HepG2 (cell line): Measurements from ENCODE around the gene RNASE13. TPM values are rescaled to one million over a fixed set of nuclear protein-coding genes. Genes with fewer than 3 reads are reported as not detected.

Experiments
- ARID5B ChIP-seq: IDR thresholded peaks from 2 replicates; pipeline ENCODE4 v1.4.0; 2020; ENCODE audit warnings: mild to moderate bottlenecking, missing genetic modification reagents
- ARNT ChIP-seq: fragments of 450-650 bp; IDR thresholded peaks from 2 replicates; pipeline ENCODE4 v1.6.1; 2017
- FIP1L1 ChIP-seq: fragments of 200-400 bp; formaldehyde crosslinking; IDR thresholded peaks from 2 replicates; pipeline ENCODE4 v1.6.1; 2018; ENCODE audit warnings: low read depth, mild to moderate bottlenecking, low read length, moderate library complexity, borderline replicate concordance; ENCODE audit not compliant: insufficient read depth
- HDAC2 ChIP-seq: sonication (generic); formaldehyde crosslinking; IDR thresholded peaks from 2 replicates; pipeline ENCODE4 v1.4.0; 2020; ENCODE audit warnings: missing genetic modification reagents
- ISL2 ChIP-seq: sonication (generic); formaldehyde crosslinking; IDR thresholded peaks from 2 replicates; pipeline ENCODE4 v1.5.0; 2020; ENCODE audit warnings: missing genetic modification reagents
- LCORL ChIP-seq, 2 experiments: fragments of 450-650 bp in 1 of 2; sonication (generic) in 1 of 2; formaldehyde crosslinking in 1 of 2; IDR thresholded peaks; 2 replicates each; pipeline versions ENCODE4 v1.5.0 to v1.6.1; 2017 to 2020; ENCODE audit warnings: antibody characterized with exemption in 1 of 2, missing genetic modification reagents in 1 of 2
- NAIF1 ChIP-seq: sonication (generic); formaldehyde crosslinking; IDR thresholded peaks from 2 replicates; pipeline ENCODE4 v1.5.0; 2020; ENCODE audit warnings: mild to moderate bottlenecking, missing genetic modification reagents, borderline replicate concordance
- PCBP1 ChIP-seq: fragments of 200-400 bp; formaldehyde crosslinking; IDR thresholded peaks from 2 replicates; pipeline ENCODE4 v1.6.1; 2017; ENCODE audit warnings: mild to moderate bottlenecking, low read depth, low read length, borderline replicate concordance
- PREB ChIP-seq: sonication (generic); formaldehyde crosslinking; IDR thresholded peaks from 2 replicates; pipeline ENCODE4 v1.4.0; 2020; ENCODE audit warnings: missing genetic modification reagents
- SIX1 ChIP-seq: sonication (generic); formaldehyde crosslinking; IDR thresholded peaks from 2 replicates; pipeline ENCODE4 v1.4.0; 2020; ENCODE audit warnings: missing genetic modification reagents, borderline replicate concordance
- SRY ChIP-seq: sonication (generic); formaldehyde crosslinking; IDR thresholded peaks from 2 replicates; pipeline ENCODE4 v1.8.0; 2022; ENCODE audit warnings: mild to moderate bottlenecking, missing genetic modification reagents
- TFAP4 ChIP-seq: sonication (generic); IDR thresholded peaks from 2 replicates; pipeline ENCODE4 v1.6.1; 2016; ENCODE audit warnings: low read depth, borderline replicate concordance
- TFDP2 ChIP-seq: sonication (generic); formaldehyde crosslinking; IDR thresholded peaks from 2 replicates; pipeline ENCODE4 v1.4.0; 2020; ENCODE audit warnings: missing genetic modification reagents
- ZBTB3 ChIP-seq: sonication (generic); formaldehyde crosslinking; IDR thresholded peaks from 2 replicates; pipeline ENCODE4 v1.4.0; 2020; ENCODE audit warnings: low read depth, mild to moderate bottlenecking, moderate library complexity, missing genetic modification reagents, borderline replicate concordance
- ZNF224 ChIP-seq: sonication (generic); formaldehyde crosslinking; IDR thresholded peaks from 2 replicates; pipeline ENCODE4 v1.5.0; 2020; ENCODE audit warnings: mild to moderate bottlenecking, missing genetic modification reagents
- ZNF281 ChIP-seq: sonication (generic); formaldehyde crosslinking; IDR thresholded peaks from 2 replicates; pipeline ENCODE4 v1.4.0; 2020; ENCODE audit warnings: missing genetic modification reagents, borderline replicate concordance
- ZNF331 ChIP-seq: sonication (generic); formaldehyde crosslinking; IDR thresholded peaks from 2 replicates; pipeline ENCODE4 v1.4.0; 2020; ENCODE audit warnings: missing genetic modification reagents
- ZNF644 ChIP-seq: IDR thresholded peaks from 2 replicates; pipeline ENCODE4 v1.6.1; 2016; ENCODE audit warnings: low read depth
- ZNF784 ChIP-seq: sonication (generic); formaldehyde crosslinking; IDR thresholded peaks from 2 replicates; pipeline ENCODE4 v1.5.1; 2020; ENCODE audit warnings: missing genetic modification reagents, mild to moderate bottlenecking, borderline replicate concordance
- polyA plus RNA-seq, 8 experiments: library from polyadenylated mRNA; depleted of rRNA in 3 of 8; stranded (reverse) in 7 of 8; unstranded in 1 of 8; fragments of >200 nt; fragmentation: Illumina TruSeq in 4 of 8; extraction: Trizol in 4 of 8; gene quantifications; 2 replicates each; pipeline versions ENCODE4 v1.2.1 to v1.2.3, GENCODE V29; 2011 to 2016; ENCODE audit warnings: low read depth in 4 of 8, missing spikeins in 1 of 8, mixed read lengths in 1 of 8; ENCODE audit not compliant: insufficient read depth in 1 of 8
- total RNA-seq, 5 experiments: library from RNA; depleted of rRNA; stranded (reverse); fragments of >200 nt; fragmentation: Illumina TruSeq; extraction: Trizol; gene quantifications; 2 replicates each; pipeline ENCODE4 v1.2.3, GENCODE V29; 2016; ENCODE audit warnings: low read depth in 1 of 5

RNASE13 gene
- total and polyA plus RNA-seq, 2 of the 13 experiments (the other 11 are each of a cell fraction or from before 2014, with no cell fraction given) = 1.0 TPM; not detected in 1

- TF ChIP-seq ZNF281 (CRISPR knock-in tag) = no peak; the same call in 1 of the 2 replicates
- no peak for TF ChIP-seq ISL2 (CRISPR knock-in tag)
- no peak for TF ChIP-seq TFDP2 (CRISPR knock-in tag)
- TF ChIP-seq SIX1 = peak; percentile 38; the same call in 1 of the 2 replicates
- TF ChIP-seq ZNF644 (CRISPR knock-in tag) = 0 out of 2 replicates have a peak, but pooled peaks have one; percentile 38
- TF ChIP-seq NAIF1 = no peak
- TF ChIP-seq ZNF331 (CRISPR knock-in tag) = peak; percentile 64; the same call in 1 of the 2 replicates
- TF ChIP-seq PREB (CRISPR knock-in tag) = no peak
- 0 out of 2 replicates have a peak, but pooled peaks have one; percentile 27 for TF ChIP-seq HDAC2 (CRISPR knock-in tag)
- no peak for TF ChIP-seq SRY (CRISPR knock-in tag)
- TF ChIP-seq TFAP4 = no peak
- no peak for TF ChIP-seq ZNF784 (CRISPR knock-in tag)
- TF ChIP-seq ZBTB3 (CRISPR knock-in tag) = no peak
- no peak for TF ChIP-seq LCORL (IDR thresholded peaks at IDR 0.05)
- peak; percentile 83 for TF ChIP-seq LCORL (CRISPR knock-in tag; IDR thresholded peaks at IDR 0.05)
- no peak for TF ChIP-seq FIP1L1
- TF ChIP-seq PCBP1 = no peak
- peak; percentile 61; the same call in 1 of the 2 replicates for TF ChIP-seq ARID5B
- no peak for TF ChIP-seq ARNT
- TF ChIP-seq ZNF224 (CRISPR knock-in tag) = no peak
These were observed 19.8 kb downstream of the RNASE13 start (continued) for GRCh38 chr14:21014761-21015190.
